DND-41 (cell line): ENCODE results near the gene UNC79.

ENCODE experiments used
- ATAC-seq: fragments of 200-7000 bp; cut with Tn5 transposase; 3 replicates; pipeline ENCODE4 v1.9.1; 2021; ENCODE audit warnings: low read depth; ENCODE audit not compliant: insufficient read depth
- DNase-seq: peaks from one replicate; pipeline ENCODE4 v3.0.0-alpha.2; 2020
- H2AFZ ChIP-seq: 2 replicates; pipeline ENCODE4 v1.6.0; 2012; ENCODE audit warnings: low read depth, low read length
- H3K27ac ChIP-seq: 2 replicates; pipeline ENCODE4 v1.5.1; 2012; ENCODE audit warnings: low read length, inconsistent platforms
- H3K27me3 ChIP-seq: fragments of 200-600 bp; sonication (generic); 2 replicates; pipeline ENCODE4 v1.6.0; 2012; ENCODE audit warnings: low read length, mild to moderate bottlenecking, inconsistent platforms; ENCODE audit not compliant: insufficient read depth, poor library complexity
- H3K36me3 ChIP-seq: 2 replicates; pipeline ENCODE4 v1.5.1; 2012; ENCODE audit warnings: low read length, inconsistent platforms; ENCODE audit not compliant: insufficient read depth
- H3K4me1 ChIP-seq: 2 replicates; pipeline ENCODE4 v1.5.1; 2012; ENCODE audit warnings: mild to moderate bottlenecking, low read length; ENCODE audit not compliant: insufficient read depth
- H3K4me2 ChIP-seq: 2 replicates; pipeline ENCODE4 v1.6.0; 2012; ENCODE audit warnings: mild to moderate bottlenecking, moderate library complexity, low read length, inconsistent platforms; ENCODE audit not compliant: insufficient read depth
- H3K4me3 ChIP-seq, 2 experiments: fragments of 200-600 bp in 1 of 2; shearing (Covaris generic) in 1 of 2; 2 replicates each; pipeline ENCODE4 v1.5.1; 2012 to 2016; ENCODE audit warnings: inconsistent platforms in 2 of 2, low read length in 2 of 2, mild to moderate bottlenecking in 2 of 2, low read depth in 1 of 2, moderate library complexity in 1 of 2
- H3K79me2 ChIP-seq: 2 replicates; pipeline ENCODE4 v1.6.0; 2012; ENCODE audit warnings: low read length, inconsistent platforms; ENCODE audit not compliant: insufficient read depth
- H3K9ac ChIP-seq: 2 replicates; pipeline ENCODE4 v1.6.0; 2012; ENCODE audit warnings: low read depth, mild to moderate bottlenecking, inconsistent platforms, low read length, moderate library complexity
- H3K9me3 ChIP-seq: 2 replicates; pipeline ENCODE4 v1.5.1; 2012; ENCODE audit warnings: low read length, moderate library complexity, mild to moderate bottlenecking, inconsistent platforms; ENCODE audit not compliant: insufficient read depth, severe bottlenecking
- H4K20me1 ChIP-seq: 2 replicates; pipeline ENCODE4 v1.6.0; 2012; ENCODE audit warnings: low read length; ENCODE audit not compliant: insufficient read depth
- EZH2 ChIP-seq: IDR thresholded peaks from 3 replicates; pipeline ENCODE4 v1.6.1; 2012; ENCODE audit warnings: borderline replicate concordance, low read depth, mild to moderate bottlenecking, moderate library complexity, low read length, inconsistent platforms; ENCODE audit not compliant: severe bottlenecking
- TF ChIP-seq, protein P1 (sequence below): IDR thresholded peaks from 2 replicates; pipeline ENCODE4 v1.5.1; 2012; ENCODE audit warnings: borderline replicate concordance, low read length, moderate library complexity, mild to moderate bottlenecking; ENCODE audit not compliant: poor library complexity, severe bottlenecking; ENCODE audit errors: extremely low read depth

UNC79 gene

DNA sequence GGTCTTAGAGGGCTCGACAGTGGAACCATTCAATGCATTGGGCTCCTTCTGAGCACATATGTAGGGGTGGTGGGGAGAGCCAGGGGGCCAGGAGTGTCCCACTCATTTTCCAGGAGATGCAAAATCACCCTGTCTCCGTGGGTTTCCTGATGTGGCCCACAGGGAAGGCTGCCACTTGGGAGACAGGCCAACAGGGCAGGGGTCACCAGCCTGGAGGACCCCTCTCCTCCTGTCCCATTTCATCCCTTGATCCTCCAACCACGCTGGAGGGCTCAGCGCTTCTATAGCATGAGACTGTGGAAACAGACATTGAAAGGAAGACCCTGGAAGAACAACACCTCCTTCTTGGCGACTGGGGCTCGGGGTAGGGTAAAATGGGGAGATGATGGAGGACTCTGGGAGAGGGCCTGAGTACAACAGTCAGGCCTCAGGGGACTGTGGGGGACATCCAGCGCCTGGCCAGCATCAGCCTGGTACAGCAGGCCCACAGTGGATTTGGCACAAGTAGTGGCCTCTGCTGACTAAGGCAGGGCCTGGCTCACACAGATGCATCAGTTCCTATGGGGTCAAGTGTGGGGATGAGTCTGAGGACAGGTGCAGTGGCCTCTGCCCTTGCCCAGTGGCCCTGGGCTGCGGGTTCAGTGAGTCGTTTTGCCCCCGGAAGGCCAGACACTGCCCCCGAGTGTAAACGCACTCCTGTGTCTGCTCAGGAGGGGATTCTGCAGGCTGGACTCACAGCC lies 289.5 kb downstream of the UNC79 start:
- DNase-seq (no peak), ATAC-seq (no peak)
- H3K9ac ChIP-seq: no peak overlapping the region
- H3K9me3 ChIP-seq: no peaks in the 10 kb centered on the region
- no peak overlapping the region for H3K27ac ChIP-seq
- H3K36me3 ChIP-seq: no peaks in the 10 kb centered on the region
- peaks cover 3% of the 10 kb centered on the region for H3K27me3 ChIP-seq
- H2AFZ ChIP-seq: no peak overlapping the region
- no peaks in the 10 kb centered on the region for H3K4me1 ChIP-seq
- H3K4me2 ChIP-seq: no peak overlapping the region
- TF ChIP-seq, protein P1, sequence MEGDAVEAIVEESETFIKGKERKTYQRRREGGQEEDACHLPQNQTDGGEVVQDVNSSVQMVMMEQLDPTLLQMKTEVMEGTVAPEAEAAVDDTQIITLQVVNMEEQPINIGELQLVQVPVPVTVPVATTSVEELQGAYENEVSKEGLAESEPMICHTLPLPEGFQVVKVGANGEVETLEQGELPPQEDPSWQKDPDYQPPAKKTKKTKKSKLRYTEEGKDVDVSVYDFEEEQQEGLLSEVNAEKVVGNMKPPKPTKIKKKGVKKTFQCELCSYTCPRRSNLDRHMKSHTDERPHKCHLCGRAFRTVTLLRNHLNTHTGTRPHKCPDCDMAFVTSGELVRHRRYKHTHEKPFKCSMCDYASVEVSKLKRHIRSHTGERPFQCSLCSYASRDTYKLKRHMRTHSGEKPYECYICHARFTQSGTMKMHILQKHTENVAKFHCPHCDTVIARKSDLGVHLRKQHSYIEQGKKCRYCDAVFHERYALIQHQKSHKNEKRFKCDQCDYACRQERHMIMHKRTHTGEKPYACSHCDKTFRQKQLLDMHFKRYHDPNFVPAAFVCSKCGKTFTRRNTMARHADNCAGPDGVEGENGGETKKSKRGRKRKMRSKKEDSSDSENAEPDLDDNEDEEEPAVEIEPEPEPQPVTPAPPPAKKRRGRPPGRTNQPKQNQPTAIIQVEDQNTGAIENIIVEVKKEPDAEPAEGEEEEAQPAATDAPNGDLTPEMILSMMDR: no peak
- TF ChIP-seq EZH2: no peak
- no peak overlapping the region for H3K4me3 ChIP-seq
- no peaks in the 10 kb centered on the region for H3K79me2 ChIP-seq
- no peaks in the 10 kb centered on the region for H4K20me1 ChIP-seq

DNA sequence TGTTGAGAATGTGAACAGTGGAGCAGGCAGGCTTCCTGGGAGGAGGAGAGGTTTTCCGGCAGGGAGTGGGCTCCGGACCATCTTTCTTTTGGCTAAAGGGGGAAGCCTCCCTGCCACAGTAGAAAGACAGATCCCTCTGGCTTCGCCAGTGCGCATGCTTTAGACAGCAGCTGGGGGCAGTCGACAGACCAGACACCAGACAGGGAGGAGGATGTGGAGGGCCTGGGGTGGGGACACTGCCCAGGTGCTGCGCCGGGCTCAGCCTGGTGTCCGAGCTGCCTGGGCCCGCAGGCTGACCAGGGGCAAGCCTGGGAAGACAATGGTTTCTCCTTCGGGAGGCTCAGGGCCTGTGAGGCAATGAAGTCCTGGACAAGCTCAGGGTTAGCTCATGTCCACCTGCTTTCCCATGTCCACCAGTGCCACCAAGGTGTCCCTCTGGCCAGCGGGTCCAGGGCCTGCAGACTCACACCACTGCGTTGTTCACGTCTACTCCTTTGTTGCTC lies 290.3 kb downstream of the UNC79 start:
- DNase-seq: no peak
- Histone ChIP-seq H3K4me1 (no peaks in the 10 kb centered on the region), H3K9me3 (no peaks in the 10 kb centered on the region), H3K4me2 (no peak overlapping the region), H3K4me3 (no peak overlapping the region), H2AFZ (no peak overlapping the region), H3K27ac (no peak overlapping the region), H3K79me2 (no peaks in the 10 kb centered on the region), H4K20me1 (no peaks in the 10 kb centered on the region), H3K9ac (no peak overlapping the region), H3K27me3 (peaks cover 3% of the 10 kb centered on the region), H3K36me3 (no peaks in the 10 kb centered on the region)
- no peak for TF ChIP-seq EZH2
- TF ChIP-seq, protein P1: no peak
- ATAC-seq: no peak

GRCh38 chr14:93723001-93723400 lies 292.3 kb downstream of the UNC79 start:
- H3K79me2 ChIP-seq: no peaks in the 10 kb centered on the region
- H3K9me3 ChIP-seq: no peaks in the 10 kb centered on the region
- no peak overlapping the region for H3K4me2 ChIP-seq
- DNase-seq (no peak), ATAC-seq (no peak)
- no peak overlapping the region for H3K27ac ChIP-seq
- no peaks in the 10 kb centered on the region for H4K20me1 ChIP-seq
- H3K4me1 ChIP-seq: no peaks in the 10 kb centered on the region
- no peak overlapping the region for H2AFZ ChIP-seq
- H3K27me3 ChIP-seq: no peaks in the 10 kb centered on the region
- TF ChIP-seq, protein P1: no peak
- no peak overlapping the region for H3K9ac ChIP-seq
- H3K36me3 ChIP-seq: no peaks in the 10 kb centered on the region
- no peak overlapping the region for H3K4me3 ChIP-seq
